Measurements from ENCODE around the gene SNAP25.

Gene SNAP25

DNA sequence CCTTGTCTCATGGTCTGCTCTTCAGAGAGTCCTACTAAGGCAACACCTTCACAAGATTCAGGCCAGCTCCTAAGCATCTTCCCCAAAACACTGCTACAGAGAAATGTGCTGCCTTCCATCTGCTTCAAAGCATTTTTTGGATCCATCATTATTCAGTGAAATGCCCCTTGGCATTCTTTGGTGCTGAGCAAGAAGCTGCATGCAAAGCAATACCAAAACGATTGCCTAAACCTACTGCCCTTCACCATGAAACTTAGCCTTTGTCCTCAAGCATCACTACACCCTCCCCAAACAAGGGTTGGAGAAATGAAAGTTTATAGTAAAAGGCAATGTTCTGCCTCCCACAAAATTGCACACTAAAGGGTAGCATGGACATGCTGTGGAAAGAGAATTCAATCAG lies 93.5 kb downstream of the SNAP25 start:
- no peaks in the 10 kb centered on the region for H4K20me1 ChIP-seq (ENCODE audit: low read depth, low read length)
- H3K79me2 ChIP-seq (ENCODE audit: insufficient read depth, low read length) = no peaks in the 10 kb centered on the region
- 0 out of 2 replicates have a peak, but pooled peaks cover 3% of the 10 kb centered on the region for H3K9me3 ChIP-seq (ENCODE audit: insufficient read depth, low read length)
- H3K27me3 ChIP-seq (ENCODE audit: low read length) = no peaks in the 10 kb centered on the region
- H3K36me3 ChIP-seq (ENCODE audit: low read length) = no peaks in the 10 kb centered on the region
- no peak overlapping the region for H3K9ac ChIP-seq (ENCODE audit: low read length)
- H2AFZ ChIP-seq (ENCODE audit: low read depth, low read length, severe bottlenecking) = no peak overlapping the region
- TF ChIP-seq EZH2phosphoT487 (conservative IDR thresholded peaks at IDR 0.05; ENCODE audit: low read length) = no peak
- TF ChIP-seq, protein P1, sequence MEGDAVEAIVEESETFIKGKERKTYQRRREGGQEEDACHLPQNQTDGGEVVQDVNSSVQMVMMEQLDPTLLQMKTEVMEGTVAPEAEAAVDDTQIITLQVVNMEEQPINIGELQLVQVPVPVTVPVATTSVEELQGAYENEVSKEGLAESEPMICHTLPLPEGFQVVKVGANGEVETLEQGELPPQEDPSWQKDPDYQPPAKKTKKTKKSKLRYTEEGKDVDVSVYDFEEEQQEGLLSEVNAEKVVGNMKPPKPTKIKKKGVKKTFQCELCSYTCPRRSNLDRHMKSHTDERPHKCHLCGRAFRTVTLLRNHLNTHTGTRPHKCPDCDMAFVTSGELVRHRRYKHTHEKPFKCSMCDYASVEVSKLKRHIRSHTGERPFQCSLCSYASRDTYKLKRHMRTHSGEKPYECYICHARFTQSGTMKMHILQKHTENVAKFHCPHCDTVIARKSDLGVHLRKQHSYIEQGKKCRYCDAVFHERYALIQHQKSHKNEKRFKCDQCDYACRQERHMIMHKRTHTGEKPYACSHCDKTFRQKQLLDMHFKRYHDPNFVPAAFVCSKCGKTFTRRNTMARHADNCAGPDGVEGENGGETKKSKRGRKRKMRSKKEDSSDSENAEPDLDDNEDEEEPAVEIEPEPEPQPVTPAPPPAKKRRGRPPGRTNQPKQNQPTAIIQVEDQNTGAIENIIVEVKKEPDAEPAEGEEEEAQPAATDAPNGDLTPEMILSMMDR (IDR thresholded peaks at IDR 0.05; ENCODE audit: insufficient read depth, low read length, poor library complexity, severe bottlenecking) = no peak
- H3F3A ChIP-seq (ENCODE audit: insufficient read depth) = no peaks in the 10 kb centered on the region
- H3K27ac ChIP-seq (ENCODE audit: low read depth, low read length) = no peak overlapping the region
- no peak overlapping the region for H3K4me2 ChIP-seq (ENCODE audit: low read depth, low read length, poor library complexity, severe bottlenecking)
- no peak overlapping the region for H3K4me3 ChIP-seq (ENCODE audit: insufficient read depth, low read length, poor library complexity, severe bottlenecking)
- no peaks in the 10 kb centered on the region for H3K9me2 ChIP-seq (replicated peaks; ENCODE audit: insufficient read depth, low read length)

DNA sequence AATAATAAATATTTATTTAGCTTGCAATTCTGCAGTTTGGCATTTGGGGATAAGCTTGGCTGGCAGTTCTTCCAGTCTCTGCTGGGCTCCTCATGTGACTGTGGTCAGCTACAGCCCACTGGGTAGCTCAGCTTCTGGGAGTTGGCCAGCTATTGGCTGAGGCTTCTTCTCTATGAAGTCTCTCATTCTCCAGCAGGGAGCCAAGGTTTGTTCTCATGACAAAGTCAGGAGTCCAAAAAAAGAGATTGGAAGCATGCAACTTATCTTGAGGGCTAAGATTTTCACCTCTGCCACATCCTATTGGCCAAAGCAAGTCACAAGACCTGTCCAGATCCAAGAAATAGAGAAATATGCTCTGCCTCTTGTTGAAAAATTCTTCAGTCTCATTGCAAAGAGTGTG lies 94.6 kb downstream of the SNAP25 start:
- H3K4me2 ChIP-seq (ENCODE audit: low read depth, low read length, poor library complexity, severe bottlenecking) = no peak overlapping the region
- 0 out of 2 replicates have a peak, but pooled peaks cover 5% of the 10 kb centered on the region for H3K9me3 ChIP-seq (ENCODE audit: insufficient read depth, low read length)
- no peaks in the 10 kb centered on the region for H3K36me3 ChIP-seq (ENCODE audit: low read length)
- H2AFZ ChIP-seq (ENCODE audit: low read depth, low read length, severe bottlenecking) = no peak overlapping the region
- no peaks in the 10 kb centered on the region for H3K9me2 ChIP-seq (replicated peaks; ENCODE audit: insufficient read depth, low read length)
- no peaks in the 10 kb centered on the region for H3K79me2 ChIP-seq (ENCODE audit: insufficient read depth, low read length)
- no peak overlapping the region for H3K9ac ChIP-seq (ENCODE audit: low read length)
- H4K20me1 ChIP-seq (ENCODE audit: low read depth, low read length) = no peaks in the 10 kb centered on the region
- TF ChIP-seq, protein P1 (IDR thresholded peaks at IDR 0.05; ENCODE audit: insufficient read depth, low read length, poor library complexity, severe bottlenecking) = no peak
- no peak for TF ChIP-seq EZH2phosphoT487 (conservative IDR thresholded peaks at IDR 0.05; ENCODE audit: low read length)
- H3K27me3 ChIP-seq (ENCODE audit: low read length) = no peaks in the 10 kb centered on the region
- no peaks in the 10 kb centered on the region for H3F3A ChIP-seq (ENCODE audit: insufficient read depth)
- H3K4me3 ChIP-seq (ENCODE audit: insufficient read depth, low read length, poor library complexity, severe bottlenecking) = no peak overlapping the region
- H3K27ac ChIP-seq (ENCODE audit: low read depth, low read length) = no peak overlapping the region

DNA sequence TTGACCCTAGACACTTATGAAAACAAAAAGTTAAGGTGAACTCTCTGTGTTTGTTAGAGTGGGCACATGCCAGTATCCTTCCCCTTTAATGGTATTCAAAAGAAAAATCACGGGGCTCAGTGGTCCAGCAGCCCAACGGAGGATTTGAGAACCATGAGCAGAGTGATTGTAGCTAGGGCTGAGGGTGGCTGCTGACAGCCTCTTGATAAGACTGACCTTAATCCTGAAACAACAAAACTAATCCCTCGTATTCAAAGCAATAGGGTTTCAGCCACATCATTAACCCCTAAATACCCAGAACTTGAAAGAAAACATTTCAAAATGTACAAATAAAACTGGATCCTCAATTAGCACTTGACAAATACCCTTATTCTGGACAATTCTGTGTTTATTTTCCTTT lies 95.1 kb downstream of the SNAP25 start:
- no peaks in the 10 kb centered on the region for H3F3A ChIP-seq (ENCODE audit: insufficient read depth)
- no peak overlapping the region for H3K4me2 ChIP-seq (ENCODE audit: low read depth, low read length, poor library complexity, severe bottlenecking)
- H3K27ac ChIP-seq (ENCODE audit: low read depth, low read length) = no peak overlapping the region
- H3K9me2 ChIP-seq (replicated peaks; ENCODE audit: insufficient read depth, low read length) = no peaks in the 10 kb centered on the region
- H4K20me1 ChIP-seq (ENCODE audit: low read depth, low read length) = no peaks in the 10 kb centered on the region
- 0 out of 2 replicates have a peak, but pooled peaks cover 5% of the 10 kb centered on the region for H3K9me3 ChIP-seq (ENCODE audit: insufficient read depth, low read length)
- no peaks in the 10 kb centered on the region for H3K79me2 ChIP-seq (ENCODE audit: insufficient read depth, low read length)
- no peak for TF ChIP-seq EZH2phosphoT487 (conservative IDR thresholded peaks at IDR 0.05; ENCODE audit: low read length)
- H3K27me3 ChIP-seq (ENCODE audit: low read length) = no peaks in the 10 kb centered on the region
- H3K4me3 ChIP-seq (ENCODE audit: insufficient read depth, low read length, poor library complexity, severe bottlenecking) = no peak overlapping the region
- H3K36me3 ChIP-seq (ENCODE audit: low read length) = no peaks in the 10 kb centered on the region
- no peak overlapping the region for H3K9ac ChIP-seq (ENCODE audit: low read length)
- H2AFZ ChIP-seq (ENCODE audit: low read depth, low read length, severe bottlenecking) = no peak overlapping the region

DNA sequence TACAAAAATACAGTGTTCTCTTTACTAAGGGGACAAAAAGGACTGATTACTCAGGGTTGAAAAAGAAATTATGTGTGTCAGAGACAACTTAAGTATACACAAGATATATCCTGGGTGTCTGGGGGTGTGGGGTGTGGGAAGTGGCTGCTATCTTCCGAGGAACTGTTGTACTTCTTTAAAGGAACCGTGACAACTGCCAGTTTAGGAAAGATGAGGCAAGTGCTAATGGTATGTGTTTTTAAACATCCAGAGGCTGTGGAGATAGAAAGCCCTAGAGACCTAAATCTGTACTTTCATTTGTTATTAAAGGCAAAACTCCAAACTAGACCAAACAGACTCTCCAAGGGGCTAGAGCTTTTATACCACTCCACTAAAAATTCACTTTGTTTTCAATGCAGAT lies 95.6 kb downstream of the SNAP25 start:
- Histone ChIP-seq H3K27me3 (ENCODE audit: low read length) (no peaks in the 10 kb centered on the region), H3K79me2 (ENCODE audit: insufficient read depth, low read length) (no peaks in the 10 kb centered on the region), H3F3A (ENCODE audit: insufficient read depth) (no peaks in the 10 kb centered on the region), H2AFZ (ENCODE audit: low read depth, low read length, severe bottlenecking) (no peak overlapping the region), H4K20me1 (ENCODE audit: low read depth, low read length) (no peaks in the 10 kb centered on the region), H3K9ac (ENCODE audit: low read length) (no peak overlapping the region), H3K4me3 (ENCODE audit: insufficient read depth, low read length, poor library complexity, severe bottlenecking) (no peak overlapping the region), H3K9me3 (ENCODE audit: insufficient read depth, low read length) (0 out of 2 replicates have a peak, but pooled peaks cover 5% of the 10 kb centered on the region), H3K27ac (ENCODE audit: low read depth, low read length) (no peak overlapping the region), H3K9me2 (replicated peaks; ENCODE audit: insufficient read depth, low read length) (no peaks in the 10 kb centered on the region), H3K4me2 (ENCODE audit: low read depth, low read length, poor library complexity, severe bottlenecking) (no peak overlapping the region), H3K36me3 (ENCODE audit: low read length) (no peaks in the 10 kb centered on the region)
- TF ChIP-seq EZH2phosphoT487 (conservative IDR thresholded peaks at IDR 0.05; ENCODE audit: low read length) = no peak
- TF ChIP-seq, protein P1 (IDR thresholded peaks at IDR 0.05; ENCODE audit: insufficient read depth, low read length, poor library complexity, severe bottlenecking) = no peak
